Body of pancreas (tissue), 4 donors: ENCODE measurements around the gene RUVBL2. TPM values are rescaled to one million over a fixed set of nuclear protein-coding genes. Genes with fewer than 3 reads are reported as not detected.
"Not testable (repeated sequence)": the region's sequence is repeated elsewhere in the genome, so short reads cannot be mapped to it uniquely, and the experiment has no call there.

ENCODE experiments used
- ATAC-seq: fragments of 150-250 bp; one replicate; pipeline ENCODE4 v1.9.1; 2016
- DNase-seq, 4 donors: peaks; one replicate each; pipeline ENCODE4 v3.0.0-alpha.2; 2019
- H3K27ac ChIP-seq, 4 donors: fragments of 200-600 bp; sonication (generic); 1 replicate in 3 of 4; 2 replicates in 1 of 4; pipeline versions ENCODE4 v1.5.1 to v1.6.1; 2016 to 2019; ENCODE audit warnings: mild to moderate bottlenecking in 1 of 4, mixed read lengths in 1 of 4, moderate library complexity in 1 of 4
- H3K27me3 ChIP-seq, 2 donors: fragments of 200-600 bp; sonication (generic); one replicate each; pipeline ENCODE4 v1.6.0; 2016; ENCODE audit warnings: mild to moderate bottlenecking in 1 of 2
- H3K36me3 ChIP-seq, 2 donors: fragments of 200-600 bp; sonication (generic); replicated peaks in 1 of 2; 2 replicates each; pipeline ENCODE4 v1.5.1; 2016; ENCODE audit warnings: low read depth in 2 of 2; ENCODE audit not compliant: insufficient read depth in 1 of 2
- H3K4me1 ChIP-seq: fragments of 200-600 bp; sonication (generic); one replicate; pipeline ENCODE4 v1.6.0; 2016
- H3K4me3 ChIP-seq, 2 donors: fragments of 200-600 bp; sonication (generic); 1 replicate in 1 of 2; 2 replicates in 1 of 2; pipeline ENCODE4 v1.5.1; 2016 to 2019
- H3K9me3 ChIP-seq, 3 donors: fragments of 200-600 bp; sonication (generic); 1 replicate in 2 of 3; 2 replicates in 1 of 3; pipeline ENCODE4 v1.5.1; 2016
- CTCF ChIP-seq, 7 experiments: fragments of 450-650 bp in 4 of 7; fragments of 200-600 bp in 3 of 7; sonication (generic) in 3 of 7; IDR thresholded peaks; one replicate each; pipeline ENCODE4 v1.5.1; 2016 to 2019; ENCODE audit warnings: antibody characterized with exemption in 7 of 7
- POLR2A ChIP-seq, 3 donors: fragments of 450-650 bp; IDR thresholded peaks; one replicate each; pipeline ENCODE4 v1.6.1; 2016; ENCODE audit warnings: antibody characterized with exemption in 3 of 3, mild to moderate bottlenecking in 2 of 3
- WGBS, 2 donors: methylation state at CpG; one replicate each; pipeline ENCODE4 v1.1.5; 2017; 5-methylcytosine and 5-hydroxymethylcytosine counted together
- intact Hi-C: fragments of 100-400 bp; cut with DNase I; formaldehyde crosslinking; loops from one replicate; pipeline ENCODE4 v1.15.1; 2023
- total RNA-seq, 2 donors: library from RNA; depleted of rRNA; stranded (reverse); fragments of >200 nt; gene quantifications; one replicate each; pipeline ENCODE4 v1.1.0, GENCODE V29; 2016

Gene RUVBL2
- total RNA-seq, 2 donors from 2014 or later, result 46.5 to 47.2 TPM

- 10 to 15% methylated on average over 17 to 28 of the region's 28 CpGs for WGBS, 2 donors
- H3K27me3 ChIP-seq, intact Hi-C loops, H3K4me1 ChIP-seq, H3K4me3 ChIP-seq, H3K9me3 ChIP-seq, H3K36me3 ChIP-seq, H3K27ac ChIP-seq: not testable (repeated sequence)
- DNase-seq, result peak in 3 of 4 donors; percentile 50 to 71 (median 66)
- TF ChIP-seq CTCF (IDR thresholded peaks at IDR 0.05), result peak; percentile 12 to 62 (median 31)
- ATAC-seq, result peak; percentile 42
Measured at GRCh38 chr19:49031642-49032301, 38.1 kb downstream of the RUVBL2 start, which contains the start of gene CGB2. CGB2 (plus strand) TSS chr19:49031890; CDS start chr19:49032096, 206 bp downstream.

GRCh38 chr19:49036815-49037214, 43.1 kb downstream of the RUVBL2 start, which contains the start of gene CGB1:
CGB1 (minus strand) TSS chr19:49036895; CDS start chr19:49036711, 184 bp downstream.
- H3K4me3 ChIP-seq, H3K9me3 ChIP-seq, H3K36me3 ChIP-seq, H3K27me3 ChIP-seq, H3K27ac ChIP-seq, H3K4me1 ChIP-seq, ATAC-seq, intact Hi-C loops, DNase-seq: not testable (repeated sequence)
- peak in 1 of 7 experiments; percentile 9 for TF ChIP-seq CTCF (IDR thresholded peaks at IDR 0.05)
- WGBS, 2 donors, result 53 to 57% methylated on average over 17 to 18 of the region's 18 CpGs

GRCh38 chr19:49038111-49038510, 44.4 kb downstream of the RUVBL2 start:
- DNase-seq, H3K36me3 ChIP-seq, H3K27ac ChIP-seq, H3K4me1 ChIP-seq, H3K27me3 ChIP-seq, H3K4me3 ChIP-seq, H3K9me3 ChIP-seq, intact Hi-C loops, ATAC-seq: not testable (repeated sequence)
- WGBS, 2 donors, result 82 to 97% methylated on average over 8 of the region's 8 CpGs

GRCh38 chr19:49038557-49039276, 45.0 kb downstream of the RUVBL2 start:
- WGBS, 2 donors, result 67 to 80% methylated on average over 26 of the region's 26 CpGs
- intact Hi-C loops, H3K27me3 ChIP-seq, H3K27ac ChIP-seq, H3K4me3 ChIP-seq, H3K9me3 ChIP-seq, DNase-seq, H3K4me1 ChIP-seq, H3K36me3 ChIP-seq, ATAC-seq: not testable (repeated sequence)

GRCh38 chr19:49039736-49040135, 46.0 kb downstream of the RUVBL2 start:
- H3K9me3 ChIP-seq, H3K36me3 ChIP-seq, H3K27ac ChIP-seq, H3K4me1 ChIP-seq, H3K4me3 ChIP-seq, ATAC-seq, H3K27me3 ChIP-seq, intact Hi-C loops, DNase-seq: not testable (repeated sequence)
- WGBS, 2 donors, result 45 to 52% methylated on average over 7 to 8 of the region's 9 CpGs

GRCh38 chr19:49042177-49042576, 48.5 kb downstream of the RUVBL2 start:
- Histone ChIP-seq H3K27me3 (no peaks in the 10 kb centered on the region), H3K4me3 (no peak overlapping the region), H3K9me3 (no peaks in the 10 kb centered on the region), H3K4me1 (no peaks in the 10 kb centered on the region), H3K36me3 (no peaks in the 10 kb centered on the region), H3K27ac (no peak overlapping the region)
- ATAC-seq, result no peak
- WGBS, 2 donors, result 59 to 62% methylated on average over 11 to 17 of the region's 17 CpGs
- intact Hi-C loops, result no loop called here
- no peak for DNase-seq
- TF ChIP-seq CTCF (IDR thresholded peaks at IDR 0.05), result no peak
- no peak for TF ChIP-seq POLR2A (IDR thresholded peaks at IDR 0.05)

- intact Hi-C loops, DNase-seq, ATAC-seq, H3K4me3 ChIP-seq, H3K4me1 ChIP-seq, H3K27ac ChIP-seq, H3K27me3 ChIP-seq, H3K9me3 ChIP-seq, H3K36me3 ChIP-seq: not testable (repeated sequence)
- 60 to 79% methylated on average over 1 to 3 of the region's 4 CpGs for WGBS, 2 donors
Measured at GRCh38 chr19:49042666-49043065, 49.0 kb downstream of the RUVBL2 start.

- H3K4me3 ChIP-seq, intact Hi-C loops, H3K36me3 ChIP-seq, H3K27ac ChIP-seq, ATAC-seq, H3K9me3 ChIP-seq, H3K27me3 ChIP-seq, DNase-seq, H3K4me1 ChIP-seq: not testable (repeated sequence)
- 67% methylated on average over 8 of the region's 15 CpGs; no CpG with 5 or more reads in 1 of the 2 donors for WGBS, 2 donors
Measured at GRCh38 chr19:49043548-49043947, 49.9 kb downstream of the RUVBL2 start, which contains the start of gene CGB5. CGB5 (plus strand) TSS chr19:49043848; CDS start chr19:49044210, 362 bp downstream.

GRCh38 chr19:49049011-49049410, 55.3 kb downstream of the RUVBL2 start, which contains the start of gene CGB8:
CGB8 (minus strand) TSS chr19:49049111; CDS start chr19:49048739, 372 bp downstream.
- H3K27ac ChIP-seq, DNase-seq, ATAC-seq, intact Hi-C loops, H3K4me3 ChIP-seq, H3K27me3 ChIP-seq, H3K4me1 ChIP-seq, H3K9me3 ChIP-seq, H3K36me3 ChIP-seq: not testable (repeated sequence)
- WGBS, 2 donors, result 62% methylated on average over 10 of the region's 12 CpGs; no CpG with 5 or more reads in 1 of the 2 donors
